Kidney (tissue), 14 donors: ENCODE results near the gene GIPC1. TPM values are rescaled to one million over a fixed set of nuclear protein-coding genes. Genes with fewer than 3 reads are reported as not detected.

Source experiments
- DNase-seq, 5 donors: peaks; one replicate each; pipeline ENCODE4 v3.0.0-alpha.2; 2013 to 2020
- FAIRE-seq: peaks from 2 replicates; lab custom pipeline; 2012; peaks lifted over from hg19 to GRCh38; lab: Jason Lieb, UNC
- H3K27ac ChIP-seq, 2 donors: one replicate each; pipeline ENCODE4 v1.7.0; 2013; ENCODE audit warnings: low read depth in 2 of 2, low read length in 2 of 2, inconsistent platforms in 1 of 2
- H3K27me3 ChIP-seq: one replicate; pipeline ENCODE4 v1.7.1; 2013; ENCODE audit warnings: low read length, inconsistent platforms; ENCODE audit not compliant: control insufficient read depth, insufficient read depth
- H3K36me3 ChIP-seq, 3 donors: one replicate each; pipeline versions ENCODE4 v1.7.0 to v1.7.1; 2013; ENCODE audit warnings: low read length in 3 of 3, control low read depth in 1 of 3, inconsistent platforms in 1 of 3; ENCODE audit not compliant: insufficient read depth in 3 of 3, control insufficient read depth in 2 of 3
- H3K4me1 ChIP-seq, 3 donors: one replicate each; pipeline versions ENCODE4 v1.7.0 to v1.7.1; 2013; ENCODE audit warnings: low read length in 3 of 3, inconsistent platforms in 1 of 3, low read depth in 1 of 3; ENCODE audit not compliant: control insufficient read depth in 2 of 3, insufficient read depth in 2 of 3
- H3K4me3 ChIP-seq, 3 donors: one replicate each; pipeline versions ENCODE4 v1.7.0 to v1.8.1; 2013; ENCODE audit warnings: low read length in 3 of 3, control low read depth in 1 of 3, inconsistent platforms in 1 of 3
- H3K9ac ChIP-seq, 3 donors: one replicate each; pipeline versions ENCODE4 v1.7.0 to v1.7.1; 2013; ENCODE audit warnings: low read length in 3 of 3, control low read depth in 1 of 3, inconsistent platforms in 1 of 3
- H3K9me3 ChIP-seq, 3 donors: one replicate each; pipeline versions ENCODE4 v1.7.0 to v1.7.1; 2013; ENCODE audit warnings: low read length in 3 of 3, control low read depth in 1 of 3, inconsistent platforms in 1 of 3; ENCODE audit not compliant: control insufficient read depth in 2 of 3, insufficient read depth in 1 of 3
- intact Hi-C: fragments of 100-400 bp; cut with DNase I; formaldehyde crosslinking; loops from one replicate; pipeline ENCODE4 v1.11.1; 2022
- polyA plus RNA-seq: library from polyadenylated mRNA; stranded (reverse); fragments of 350-450 nt; fragmentation: Illumina TruSeq; extraction: RNeasy Lipid Tissue Mini Kit (QIAGEN cat#74804); gene quantifications from one replicate; pipeline ENCODE4 v1.2.3, GENCODE V29; 2014; ENCODE audit warnings: low read depth, low replicate concordance; ENCODE audit not compliant: insufficient read depth
- total RNA-seq: library from RNA; stranded (reverse); fragmentation: NEBNext Ultra II Directional; extraction: Animal tissue kit (Norgen Biotek cat#: 25700); gene quantifications from one replicate; pipeline ENCODE4 v1.2.1, GENCODE V29; 2021
- TF ChIP-seq, protein P1 (sequence below): IDR thresholded peaks from 3 replicates; pipeline ENCODE4 v1.5.1; 2012; ENCODE audit warnings: mild to moderate bottlenecking, moderate library complexity, borderline replicate concordance; ENCODE audit not compliant: insufficient read depth; ENCODE audit errors: extremely low read depth
- donor health status: control.
- donor health status: control.
- donor health status: control.
- donor health status: control.
- donor health status: control.
- donor health status: DM: yes; HTN: yes; CAD: no.
- donor health status: Normal renal cell carcinoma (clear cell type).

GIPC1 gene
- total and polyA plus RNA-seq, 2 donors from 2014 or later: 94.6 to 137 TPM

DNA sequence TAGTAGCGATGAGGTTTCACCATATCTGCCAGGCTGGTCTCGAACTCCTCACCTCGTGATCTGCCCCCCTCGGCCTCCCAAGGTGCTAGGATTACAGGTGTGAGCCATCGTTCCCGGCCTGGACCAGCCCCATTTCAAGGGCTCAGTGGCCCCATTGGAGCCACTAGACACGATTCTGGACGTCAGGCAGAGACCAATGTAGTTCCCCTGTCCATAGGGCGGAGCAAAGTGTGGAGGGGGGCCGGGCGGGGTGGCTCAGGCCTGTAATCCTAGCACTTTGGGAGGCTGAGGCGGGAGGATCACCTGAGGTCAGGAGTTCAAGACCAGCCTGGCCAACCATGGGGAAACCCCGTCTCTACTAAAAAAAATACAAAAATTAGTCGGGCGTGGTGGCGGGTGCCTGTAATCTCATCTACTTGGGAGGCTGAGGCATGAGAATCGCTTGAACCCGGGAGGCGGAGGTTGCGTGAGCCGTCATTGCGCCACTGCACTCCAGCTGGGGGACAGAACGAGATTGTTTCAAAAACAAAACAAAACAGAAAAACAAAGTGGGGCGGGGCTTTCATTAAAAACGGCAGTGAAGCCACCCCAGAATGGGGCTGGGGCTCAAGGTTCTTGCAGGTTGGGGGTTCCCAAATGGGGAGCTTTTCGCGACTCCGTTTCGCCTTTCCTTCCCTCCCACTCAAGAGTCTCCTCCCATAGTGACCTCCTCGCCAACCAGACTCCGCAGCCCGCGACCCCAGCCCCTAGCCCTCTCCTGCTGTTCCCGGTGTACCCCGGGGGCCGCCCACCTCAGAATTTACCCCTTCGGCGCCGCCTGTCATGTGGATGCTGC lies 32.7 kb upstream of the GIPC1 start:
- Histone ChIP-seq H3K27ac (peak overlapping the region in 1 of 2 donors; percentile 63), H3K27me3 (no peaks in the 10 kb centered on the region), H3K4me1 (peaks cover 0 to 9% (median 0%) of the 10 kb centered on the region in 3 donors), H3K36me3 (no peaks in the 10 kb centered on the region), H3K9ac (peak overlapping the region in 2 of 3 donors; percentile 39 to 63), H3K9me3 (no peaks in the 10 kb centered on the region), H3K4me3 (peak overlapping the region; percentile 61 to 70 (median 67))
- TF ChIP-seq, protein P1, sequence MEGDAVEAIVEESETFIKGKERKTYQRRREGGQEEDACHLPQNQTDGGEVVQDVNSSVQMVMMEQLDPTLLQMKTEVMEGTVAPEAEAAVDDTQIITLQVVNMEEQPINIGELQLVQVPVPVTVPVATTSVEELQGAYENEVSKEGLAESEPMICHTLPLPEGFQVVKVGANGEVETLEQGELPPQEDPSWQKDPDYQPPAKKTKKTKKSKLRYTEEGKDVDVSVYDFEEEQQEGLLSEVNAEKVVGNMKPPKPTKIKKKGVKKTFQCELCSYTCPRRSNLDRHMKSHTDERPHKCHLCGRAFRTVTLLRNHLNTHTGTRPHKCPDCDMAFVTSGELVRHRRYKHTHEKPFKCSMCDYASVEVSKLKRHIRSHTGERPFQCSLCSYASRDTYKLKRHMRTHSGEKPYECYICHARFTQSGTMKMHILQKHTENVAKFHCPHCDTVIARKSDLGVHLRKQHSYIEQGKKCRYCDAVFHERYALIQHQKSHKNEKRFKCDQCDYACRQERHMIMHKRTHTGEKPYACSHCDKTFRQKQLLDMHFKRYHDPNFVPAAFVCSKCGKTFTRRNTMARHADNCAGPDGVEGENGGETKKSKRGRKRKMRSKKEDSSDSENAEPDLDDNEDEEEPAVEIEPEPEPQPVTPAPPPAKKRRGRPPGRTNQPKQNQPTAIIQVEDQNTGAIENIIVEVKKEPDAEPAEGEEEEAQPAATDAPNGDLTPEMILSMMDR: no peak
- peak in 1 of 5 donors; percentile 78 for DNase-seq
- FAIRE-seq: no peak
- intact Hi-C loops: no loop called here

DNA sequence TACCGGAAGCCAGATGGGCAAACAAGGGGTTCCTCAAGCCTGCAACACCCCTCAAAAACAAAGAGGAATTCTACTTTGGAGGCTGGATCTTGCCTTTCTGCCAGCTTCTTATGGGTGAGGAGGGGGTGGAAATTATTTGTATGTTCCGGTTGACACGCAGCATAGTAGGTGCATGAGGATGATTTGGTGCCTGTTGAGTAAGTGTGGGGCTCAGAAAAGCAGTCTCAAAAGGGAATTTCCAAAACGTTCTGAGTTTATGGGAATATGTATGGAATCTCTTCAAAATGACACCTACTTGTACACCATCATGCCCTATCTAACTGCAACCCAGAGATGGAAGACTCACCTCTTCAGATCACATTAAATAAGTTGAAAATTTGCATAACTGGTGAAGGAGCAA lies 30.5 kb upstream of the GIPC1 start:
- Histone ChIP-seq H3K4me3 (no peak overlapping the region), H3K9me3 (no peaks in the 10 kb centered on the region), H3K4me1 (no peaks in the 10 kb centered on the region), H3K27me3 (no peaks in the 10 kb centered on the region), H3K27ac (no peak overlapping the region), H3K9ac (no peak overlapping the region), H3K36me3 (no peaks in the 10 kb centered on the region)
- intact Hi-C loops: no loop called here
- no peak for DNase-seq
- TF ChIP-seq, protein P1: no peak
- no peak for FAIRE-seq

GRCh38 chr19:14525729-14526128 lies 29.8 kb upstream of the GIPC1 start:
- Histone ChIP-seq H3K27ac (no peak overlapping the region), H3K9me3 (no peaks in the 10 kb centered on the region), H3K9ac (no peak overlapping the region), H3K36me3 (no peaks in the 10 kb centered on the region), H3K27me3 (no peaks in the 10 kb centered on the region), H3K4me3 (no peak overlapping the region), H3K4me1 (no peaks in the 10 kb centered on the region)
- TF ChIP-seq, protein P1: no peak
- intact Hi-C loops: no loop called here
- DNase-seq (no peak), FAIRE-seq (no peak)
